Pancreas (tissue), 10 donors: ENCODE data around the gene PKP1. TPM values are rescaled to one million over a fixed set of nuclear protein-coding genes. Genes with fewer than 3 reads are reported as not detected.
"Not testable (repeated sequence)": the region's sequence is repeated elsewhere in the genome, so short reads cannot be mapped to it uniquely, and the experiment has no call there.

Experiments
- ATAC-seq, 4 donors: fragments of 200-7000 bp; cut with Tn5 transposase; one replicate each; pipeline versions ENCODE4 v1.8.0 to v1.9.1; 2020; ENCODE audit warnings: mild to moderate bottlenecking in 4 of 4, moderate library complexity in 4 of 4
- DNase-seq, 6 donors: peaks; one replicate each; pipeline ENCODE4 v3.0.0-alpha.2; 2020
- FAIRE-seq: peaks from 2 replicates; lab custom pipeline; 2012; peaks lifted over from hg19 to GRCh38; lab: Jason Lieb, UNC
- H3K27ac ChIP-seq, 4 donors: fragments of 200-600 bp; sonication (generic); 1 replicate in 3 of 4; 2 replicates in 1 of 4; pipeline versions ENCODE4 v1.5.0 to v1.8.0; 2020
- H3K27me3 ChIP-seq, 4 donors: fragments of 200-600 bp; one replicate each; pipeline ENCODE4 v1.8.0; 2021
- H3K36me3 ChIP-seq, 3 donors: fragments of 200-600 bp; sonication (generic) in 1 of 3; one replicate each; pipeline versions ENCODE4 v1.5.0 to v1.8.0; 2020 to 2021
- H3K4me1 ChIP-seq, 3 donors: fragments of 200-600 bp; one replicate each; pipeline ENCODE4 v1.8.0; 2021
- H3K4me3 ChIP-seq, 4 donors: fragments of 200-600 bp; sonication (generic) in 2 of 4; one replicate each; pipeline versions ENCODE4 v1.5.0 to v1.8.0; 2020 to 2021
- H3K9me3 ChIP-seq, 4 donors: fragments of 200-600 bp; one replicate each; pipeline ENCODE4 v1.8.0; 2021
- CTCF ChIP-seq, 4 donors: fragments of 200-600 bp; sonication (generic) in 3 of 4; IDR thresholded peaks; one replicate each; pipeline versions ENCODE4 v1.5.0 to v1.8.0; 2021; ENCODE audit warnings: antibody characterized with exemption in 4 of 4
- WGBS, 2 donors: extraction: QIAGEN DNeasy Blood & Tissue Kit; methylation state at CpG; one replicate each; pipeline ENCODE4 v1.1.7; 2013; 5-methylcytosine and 5-hydroxymethylcytosine counted together
- intact Hi-C, 3 donors: fragments of 100-400 bp; cut with DNase I; formaldehyde crosslinking; loops; one replicate each; pipeline versions ENCODE4 v1.11.1 to v1.14.2; 2022
- polyA plus RNA-seq, 2 donors: library from polyadenylated mRNA; stranded (reverse); fragments of 200-250 nt; gene quantifications; one replicate each; pipeline ENCODE4 v1.2.3, GENCODE V29; 2013
- total RNA-seq, 6 donors: library from RNA; stranded (reverse); fragmentation: NEBNext Ultra II Directional in 4 of 6; extraction: Animal tissue kit (Norgen Biotek cat#: 25700) in 4 of 6; gene quantifications; one replicate each; pipeline versions ENCODE4 v1.2.1 to v1.2.4, GENCODE V29; 2021 to 2023
- donor health status: healthy with polysubstance abuse.
- donor health status: DM: no; HTN: no; CAD: no; lungs with moderate emphysema.
- donor health status: DM: no; HTN: no; CAD: no.
- donor health status: control.
- donor health status: control.
- donor health status: Bipolar disorder and iron deficiency.
- donor health status: DM: yes; HTN: yes; CAD: no.
- donor health status: DM: no; HTN: no; CAD: no.
- donor health status: DM: no; HTN: no; CAD: no.
- donor health status: DM: yes; HTN: yes; CAD: no.

Gene PKP1
- total and polyA plus RNA-seq, 8 donors = 0.04 to 0.37 (median 0.12) TPM; not detected in 1

DNA sequence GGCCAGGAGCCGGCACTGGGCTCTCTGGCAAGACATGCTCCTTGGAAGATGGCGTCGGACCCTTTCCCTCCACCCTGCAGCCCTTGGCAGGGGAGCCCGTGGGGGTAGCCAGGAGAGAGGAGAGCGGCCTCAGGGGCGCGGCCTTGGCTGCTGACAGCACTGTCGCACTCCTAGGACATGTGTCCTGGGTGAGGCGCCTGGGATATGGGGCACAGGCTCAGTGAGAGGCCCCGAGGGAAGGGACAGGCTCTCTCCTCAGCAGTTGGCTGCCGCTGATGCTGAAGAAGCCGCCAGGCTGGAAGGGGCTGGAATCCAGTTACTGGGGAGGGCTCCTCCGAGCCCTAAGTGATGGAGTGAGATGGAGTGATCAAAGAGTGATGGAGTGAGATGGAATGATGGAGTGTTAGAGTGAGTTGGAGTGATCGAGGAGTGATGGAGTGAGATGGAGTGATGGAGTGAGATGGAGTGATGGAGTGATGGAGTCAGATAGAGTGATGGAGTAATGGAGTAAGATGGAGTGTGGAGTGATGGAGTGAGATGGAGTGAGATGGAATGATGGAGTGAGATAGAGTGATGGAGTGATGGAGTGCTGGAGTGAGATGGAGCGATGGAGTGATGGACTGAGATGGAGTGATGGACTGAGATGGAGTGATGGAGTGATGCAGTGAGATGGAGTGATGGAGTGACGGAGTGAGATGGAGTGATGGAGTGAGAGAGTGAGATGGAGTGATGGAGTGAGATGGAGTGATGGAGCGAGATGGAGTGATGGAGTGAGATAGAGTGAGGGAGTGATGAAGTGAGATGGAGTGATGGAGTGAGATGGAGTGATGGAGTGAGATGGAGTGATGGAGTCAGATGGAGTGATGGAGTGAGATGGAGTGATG is 27.6 kb upstream of the PKP1 start:
- Histone ChIP-seq H3K4me1 (no peaks in the 10 kb centered on the region), H3K36me3 (no peaks in the 10 kb centered on the region), H3K27ac (no peak overlapping the region), H3K9me3 (no peaks in the 10 kb centered on the region), H3K4me3 (no peak overlapping the region), H3K27me3 (no peaks in the 10 kb centered on the region)
- WGBS, 2 donors = 65 to 73% methylated on average over 17 of the region's 17 CpGs
- FAIRE-seq = no peak
- DNase-seq = peak in 1 of 6 donors; percentile 56
- no peak for ATAC-seq
- TF ChIP-seq CTCF (IDR thresholded peaks at IDR 0.05) = no peak
- intact Hi-C loops = loop anchor here in 1 of 3 donors (10.0 kb wide), 1 partner anchor 99 kb away; no protein-coding TSS in a partner anchor

- H3K27ac ChIP-seq, ATAC-seq, DNase-seq, FAIRE-seq, H3K36me3 ChIP-seq, H3K4me1 ChIP-seq, H3K4me3 ChIP-seq, H3K27me3 ChIP-seq, H3K9me3 ChIP-seq: not testable (repeated sequence)
- intact Hi-C loops = loop anchor here in 2 of 3 donors (2.0 to 10.0 kb wide), 2 partner anchors 97 to 101 kb away; no protein-coding TSS in a partner anchor
These were observed 25.2 kb upstream of the PKP1 start for GRCh38 chr1:201258132-201258531.

DNA sequence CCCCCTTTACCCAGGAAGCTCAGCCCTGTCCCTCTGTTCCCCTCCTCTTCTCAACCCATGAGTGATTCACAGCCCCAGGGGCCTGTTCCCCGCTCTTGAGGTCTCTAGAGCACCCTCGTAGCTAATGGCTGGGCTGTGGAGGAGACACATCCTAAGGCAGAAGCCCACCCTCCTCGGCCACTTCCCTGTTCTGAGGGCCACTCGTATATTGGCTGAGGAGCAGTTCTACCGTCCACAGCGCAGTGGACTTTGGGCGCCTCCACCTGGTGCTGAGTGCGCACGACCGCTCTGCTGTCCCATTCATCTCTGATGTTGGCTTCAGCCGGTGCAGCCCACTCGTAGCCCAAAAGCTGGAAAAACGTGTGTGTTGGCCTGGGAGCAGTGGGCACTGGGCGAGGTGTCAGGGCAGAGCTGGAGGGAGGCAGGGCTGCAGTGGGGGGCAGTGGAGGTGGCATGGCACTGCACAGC is 24.5 kb upstream of the PKP1 start:
- DNase-seq = peak in 1 of 6 donors; percentile 50
- no peak for ATAC-seq
- Histone ChIP-seq H3K36me3 (no peaks in the 10 kb centered on the region), H3K27me3 (no peaks in the 10 kb centered on the region), H3K4me1 (no peaks in the 10 kb centered on the region), H3K27ac (no peak overlapping the region), H3K9me3 (no peaks in the 10 kb centered on the region), H3K4me3 (no peak overlapping the region)
- TF ChIP-seq CTCF (IDR thresholded peaks at IDR 0.05) = no peak
- intact Hi-C loops = loop anchor here in 2 of 3 donors (2.0 to 10.0 kb wide), 2 partner anchors 96 to 100 kb away; no protein-coding TSS in a partner anchor
- 76 to 85% methylated on average over 14 of the region's 14 CpGs for WGBS, 2 donors
- no peak for FAIRE-seq

- peak in 1 of 6 donors; percentile 72 for DNase-seq
- Histone ChIP-seq H3K27me3 (no peaks in the 10 kb centered on the region), H3K27ac (no peak overlapping the region), H3K36me3 (no peaks in the 10 kb centered on the region), H3K9me3 (no peaks in the 10 kb centered on the region), H3K4me1 (no peaks in the 10 kb centered on the region), H3K4me3 (peak overlapping the region in 2 of 4 donors; percentile 16 to 32)
- ATAC-seq = peak; percentile 66 to 88 (median 80)
- FAIRE-seq = no peak
- TF ChIP-seq CTCF (IDR thresholded peaks at IDR 0.05) = no peak
- intact Hi-C loops = loop anchor here in 2 of 3 donors (2.0 to 10.0 kb wide), 2 partner anchors 95 to 99 kb away; no protein-coding TSS in a partner anchor
- 9 to 10% methylated on average over 27 to 28 of the region's 28 CpGs for WGBS, 2 donors
These were observed 23.6 kb upstream of the PKP1 start for GRCh38 chr1:201259476-201260235.

DNA sequence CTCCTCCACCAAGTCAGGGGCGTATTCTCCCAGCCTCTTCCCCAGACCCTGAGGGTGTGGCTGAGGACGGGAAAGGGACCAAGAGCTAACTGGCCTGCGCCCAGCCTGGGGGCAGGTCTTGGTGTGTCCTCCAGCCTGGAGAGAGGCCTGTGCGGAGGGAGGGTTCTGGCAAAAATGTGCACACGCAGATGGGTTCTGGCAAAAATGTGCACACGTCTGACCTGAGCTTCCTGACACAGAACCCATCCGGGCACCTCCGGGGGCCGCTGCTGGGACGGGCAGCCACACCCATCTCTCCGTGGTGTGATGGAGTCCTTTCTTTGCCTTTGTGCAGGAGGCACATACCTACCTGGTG is 23.1 kb upstream of the PKP1 start:
- no peak for TF ChIP-seq CTCF (IDR thresholded peaks at IDR 0.05)
- DNase-seq (peak in 1 of 6 donors; percentile 43), FAIRE-seq (no peak), ATAC-seq (peak in 2 of 4 donors; percentile 10 to 18)
- Histone ChIP-seq H3K9me3 (no peaks in the 10 kb centered on the region), H3K27ac (no peak overlapping the region), H3K4me3 (peak overlapping the region in 2 of 4 donors; percentile 16 to 32), H3K36me3 (no peaks in the 10 kb centered on the region), H3K4me1 (no peaks in the 10 kb centered on the region), H3K27me3 (no peaks in the 10 kb centered on the region)
- intact Hi-C loops = no loop called here
- WGBS, 2 donors = 25 to 31% methylated on average over 11 of the region's 11 CpGs
